Measurements from ENCODE around the gene GJC3. TPM values are rescaled to one million over a fixed set of nuclear protein-coding genes. Genes with fewer than 3 reads are reported as not detected.

Gene GJC3
- total and polyA plus RNA-seq, 2 of the 13 experiments (the other 11 are each of a cell fraction or from before 2014, with no cell fraction given), result 0.75 to 1.4 TPM

DNA sequence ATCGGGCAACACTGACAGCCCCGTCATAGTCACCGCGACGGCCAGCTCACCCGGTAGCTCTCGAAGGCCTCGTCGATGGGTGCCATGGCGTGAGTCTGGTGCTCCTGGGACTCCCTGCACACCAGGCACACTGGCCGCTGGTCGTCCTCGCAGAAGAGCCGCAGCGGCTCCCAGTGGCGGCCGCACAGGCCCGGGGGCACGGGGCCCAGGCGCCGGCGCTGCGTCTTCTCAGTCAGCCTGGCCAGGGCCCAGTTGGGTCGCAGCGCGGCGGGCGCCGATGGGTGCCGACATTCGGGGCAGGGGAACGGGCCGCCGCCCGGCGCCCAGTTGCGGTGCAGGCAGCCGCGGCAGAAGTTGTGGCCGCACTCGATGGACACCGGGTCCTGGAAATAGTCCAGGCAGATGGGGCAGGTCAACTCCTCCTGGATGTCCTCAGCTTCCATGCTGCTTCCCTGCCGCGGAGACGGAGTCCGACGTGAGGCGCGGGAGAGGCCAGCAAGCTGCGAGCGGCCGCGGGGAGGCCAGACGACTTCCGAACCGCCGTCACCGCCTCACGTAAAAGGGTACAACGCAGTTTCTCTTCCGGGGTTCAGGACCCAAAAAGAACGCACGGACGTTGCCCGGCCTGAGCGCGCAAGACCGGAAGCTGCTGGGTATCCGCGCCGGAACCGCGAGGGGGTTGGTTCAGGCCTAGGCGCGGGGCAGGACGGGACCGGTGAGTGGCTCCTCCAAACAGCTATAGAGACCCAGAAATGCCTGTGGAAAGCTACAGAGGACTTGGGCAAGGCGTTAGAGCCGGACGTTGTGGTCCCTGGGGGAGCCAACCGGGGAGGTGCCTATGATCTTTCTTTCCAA is 10.2 kb downstream of the GJC3 start, which contains the start of gene TRIM4 (continued):
- TF ChIP-seq BHLHE40 (IDR thresholded peaks at IDR 0.05; ENCODE audit: low read length) (no peak), MXD4 (CRISPR knock-in tag; IDR thresholded peaks at IDR 0.05) (peak; percentile 51; the same call in 1 of the 2 replicates), HOXA5 (CRISPR knock-in tag; IDR thresholded peaks at IDR 0.05) (peak; percentile 84; the same call in 1 of the 2 replicates), SAP130 (CRISPR knock-in tag; IDR thresholded peaks at IDR 0.05; ENCODE audit: low read depth) (peak; percentile 94), PCBP2 (optimal IDR thresholded peaks at IDR 0.05; ENCODE audit: low read depth, low read length, poor library complexity, severe bottlenecking) (no peak), ZNF549 (CRISPR knock-in tag; IDR thresholded peaks at IDR 0.05) (no peak)
- TF ChIP-seq, protein P1, sequence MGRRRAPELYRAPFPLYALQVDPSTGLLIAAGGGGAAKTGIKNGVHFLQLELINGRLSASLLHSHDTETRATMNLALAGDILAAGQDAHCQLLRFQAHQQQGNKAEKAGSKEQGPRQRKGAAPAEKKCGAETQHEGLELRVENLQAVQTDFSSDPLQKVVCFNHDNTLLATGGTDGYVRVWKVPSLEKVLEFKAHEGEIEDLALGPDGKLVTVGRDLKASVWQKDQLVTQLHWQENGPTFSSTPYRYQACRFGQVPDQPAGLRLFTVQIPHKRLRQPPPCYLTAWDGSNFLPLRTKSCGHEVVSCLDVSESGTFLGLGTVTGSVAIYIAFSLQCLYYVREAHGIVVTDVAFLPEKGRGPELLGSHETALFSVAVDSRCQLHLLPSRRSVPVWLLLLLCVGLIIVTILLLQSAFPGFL (CRISPR knock-in tag; IDR thresholded peaks at IDR 0.05), result peak; percentile 58; the same call in 1 of the 2 replicates
- TF ChIP-seq, protein P2, sequence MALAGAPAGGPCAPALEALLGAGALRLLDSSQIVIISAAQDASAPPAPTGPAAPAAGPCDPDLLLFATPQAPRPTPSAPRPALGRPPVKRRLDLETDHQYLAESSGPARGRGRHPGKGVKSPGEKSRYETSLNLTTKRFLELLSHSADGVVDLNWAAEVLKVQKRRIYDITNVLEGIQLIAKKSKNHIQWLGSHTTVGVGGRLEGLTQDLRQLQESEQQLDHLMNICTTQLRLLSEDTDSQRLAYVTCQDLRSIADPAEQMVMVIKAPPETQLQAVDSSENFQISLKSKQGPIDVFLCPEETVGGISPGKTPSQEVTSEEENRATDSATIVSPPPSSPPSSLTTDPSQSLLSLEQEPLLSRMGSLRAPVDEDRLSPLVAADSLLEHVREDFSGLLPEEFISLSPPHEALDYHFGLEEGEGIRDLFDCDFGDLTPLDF (CRISPR knock-in tag; IDR thresholded peaks at IDR 0.05), result 0 out of 2 replicates have a peak, but pooled peaks have one; percentile 37
- TF ChIP-seq, protein P3, sequence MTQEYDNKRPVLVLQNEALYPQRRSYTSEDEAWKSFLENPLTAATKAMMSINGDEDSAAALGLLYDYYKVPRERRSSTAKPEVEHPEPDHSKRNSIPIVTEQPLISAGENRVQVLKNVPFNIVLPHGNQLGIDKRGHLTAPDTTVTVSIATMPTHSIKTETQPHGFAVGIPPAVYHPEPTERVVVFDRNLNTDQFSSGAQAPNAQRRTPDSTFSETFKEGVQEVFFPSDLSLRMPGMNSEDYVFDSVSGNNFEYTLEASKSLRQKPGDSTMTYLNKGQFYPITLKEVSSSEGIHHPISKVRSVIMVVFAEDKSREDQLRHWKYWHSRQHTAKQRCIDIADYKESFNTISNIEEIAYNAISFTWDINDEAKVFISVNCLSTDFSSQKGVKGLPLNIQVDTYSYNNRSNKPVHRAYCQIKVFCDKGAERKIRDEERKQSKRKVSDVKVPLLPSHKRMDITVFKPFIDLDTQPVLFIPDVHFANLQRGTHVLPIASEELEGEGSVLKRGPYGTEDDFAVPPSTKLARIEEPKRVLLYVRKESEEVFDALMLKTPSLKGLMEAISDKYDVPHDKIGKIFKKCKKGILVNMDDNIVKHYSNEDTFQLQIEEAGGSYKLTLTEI (CRISPR knock-in tag; conservative IDR thresholded peaks at IDR 0.05), result no peak

All from HepG2 (cell line).